Endothelial cell of umbilical vein (primary cell): ENCODE results near the gene STIM1. TPM values are rescaled to one million over a fixed set of nuclear protein-coding genes. Genes with fewer than 3 reads are reported as not detected.

Experiments
- BruUV-seq: library from RNA; stranded (reverse); fragments of 400-500 nt; replicated peaks from 2 replicates; lab custom pipeline; 2021; lab: Mats Ljungman, UMichigan
- CTCF ChIA-PET: fragments of 300-600, 350-600 bp; sonication (Branson Sonifier 250); formaldehyde crosslinking; loops from one replicate; lab custom pipeline; 2021; ENCODE audit warnings: antibody characterized with exemption, inconsistent platforms; lab: Charles Lee
- POLR2A ChIA-PET: fragments of 300-600, 350-600 bp; sonication (Branson Sonifier 250); formaldehyde crosslinking; loops from one replicate; lab custom pipeline; 2021; ENCODE audit warnings: antibody characterized with exemption, inconsistent platforms; lab: Charles Lee
- DNase-seq: peaks from one replicate; pipeline ENCODE4 v3.0.0-alpha.2; 2011; ENCODE audit warnings: low read depth, low spot score
- FAIRE-seq: peaks from 2 replicates; lab custom pipeline; 2011; peaks lifted over from hg19 to GRCh38; lab: Jason Lieb, UNC
- H2AFZ ChIP-seq: 2 replicates; pipeline ENCODE4 v1.6.0; 2012; ENCODE audit warnings: low read depth, low read length, control low read depth, inconsistent platforms
- H3K27ac ChIP-seq: 2 replicates; pipeline ENCODE4 v1.5.1; 2011; ENCODE audit warnings: low read depth, mild to moderate bottlenecking, control low read depth, low read length, moderate library complexity; ENCODE audit not compliant: insufficient read depth
- H3K27me3 ChIP-seq, 2 experiments: 2 replicates each; pipeline versions ENCODE4 v1.6.0 to v1.6.1; 2011; ENCODE audit warnings: low read length in 2 of 2, mixed read lengths in 1 of 2; ENCODE audit not compliant: control insufficient read depth in 2 of 2, insufficient read depth in 2 of 2
- H3K36me3 ChIP-seq, 2 experiments: 2 replicates in 1 of 2; 3 replicates in 1 of 2; pipeline ENCODE4 v1.5.1; 2011; ENCODE audit warnings: low read length in 2 of 2, mild to moderate bottlenecking in 1 of 2, moderate library complexity in 1 of 2; ENCODE audit not compliant: control insufficient read depth in 2 of 2, insufficient read depth in 2 of 2; ENCODE audit errors: extremely low read depth in 1 of 2
- H3K4me1 ChIP-seq: 3 replicates; pipeline ENCODE4 v1.5.1; 2011; ENCODE audit warnings: mild to moderate bottlenecking, low read length; ENCODE audit not compliant: control insufficient read depth, insufficient read depth; ENCODE audit errors: extremely low read depth
- H3K4me2 ChIP-seq: 2 replicates; pipeline ENCODE4 v1.6.1; 2011; ENCODE audit warnings: low read length, control low read depth, mixed read lengths; ENCODE audit not compliant: insufficient read depth
- H3K4me3 ChIP-seq, 3 experiments: fragments of 200-600 bp in 1 of 3; sonication (generic), shearing (Covaris generic) in 1 of 3; replicated peaks in 1 of 3; 2 replicates each; pipeline ENCODE4 v1.5.1; 2011 to 2016; ENCODE audit warnings: control low read depth in 3 of 3, low read length in 3 of 3, mild to moderate bottlenecking in 2 of 3, inconsistent platforms in 1 of 3, low read depth in 1 of 3, moderate library complexity in 1 of 3; ENCODE audit not compliant: insufficient read depth in 1 of 3
- H3K79me2 ChIP-seq: 2 replicates; pipeline ENCODE4 v1.6.0; 2012; ENCODE audit warnings: low read length, inconsistent platforms; ENCODE audit not compliant: control insufficient read depth, insufficient read depth
- H3K9ac ChIP-seq: replicated peaks from 2 replicates; pipeline ENCODE3; 2011; ENCODE audit warnings: low read length, control low read depth; ENCODE audit not compliant: insufficient read depth; ENCODE audit errors: extremely low read depth
- H3K9me1 ChIP-seq: replicated peaks from 3 replicates; pipeline ENCODE4 v1.6.0; 2011; ENCODE audit warnings: mild to moderate bottlenecking, low read length; ENCODE audit not compliant: control insufficient read depth, insufficient read depth; ENCODE audit errors: extremely low read depth
- H3K9me3 ChIP-seq: replicated peaks from 2 replicates; pipeline ENCODE4 v1.5.1; 2012; ENCODE audit warnings: low read length, inconsistent platforms; ENCODE audit not compliant: control insufficient read depth, insufficient read depth
- H4K20me1 ChIP-seq: replicated peaks from 2 replicates; pipeline ENCODE3; 2011; ENCODE audit warnings: mild to moderate bottlenecking, low read length; ENCODE audit not compliant: control insufficient read depth, insufficient read depth; ENCODE audit errors: extremely low read depth
- CTCF ChIP-seq, 2 donors: IDR thresholded peaks; 1 replicate in 1 of 2; 2 replicates in 1 of 2; pipeline ENCODE4 v1.5.1; 2011; ENCODE audit warnings: low read length in 2 of 2, mild to moderate bottlenecking in 2 of 2, moderate library complexity in 2 of 2, control low read depth in 1 of 2, inconsistent platforms in 1 of 2, low read depth in 1 of 2; ENCODE audit not compliant: insufficient read depth in 1 of 2; ENCODE audit errors: extremely low read depth in 1 of 2
- EZH2 ChIP-seq: IDR thresholded peaks from 2 replicates; pipeline ENCODE4 v1.6.1; 2012; ENCODE audit warnings: borderline replicate concordance, low read depth, mild to moderate bottlenecking, moderate library complexity, low read length, inconsistent platforms; ENCODE audit not compliant: severe bottlenecking
- FOS ChIP-seq: IDR thresholded peaks from 2 replicates; pipeline ENCODE4 v1.6.1; 2011; ENCODE audit warnings: mild to moderate bottlenecking, low read length, moderate library complexity, borderline replicate concordance; ENCODE audit not compliant: insufficient read depth
- GATA2 ChIP-seq: IDR thresholded peaks from 2 replicates; pipeline ENCODE4 v1.7.0; 2011; ENCODE audit warnings: low read depth, mild to moderate bottlenecking, moderate library complexity, mixed read lengths, low read length; ENCODE audit not compliant: insufficient read length, insufficient read depth
- JUN ChIP-seq: IDR thresholded peaks from 2 replicates; pipeline ENCODE4 v1.6.1; 2011; ENCODE audit warnings: borderline replicate concordance, low read depth; ENCODE audit not compliant: insufficient read length, insufficient read depth
- MAX ChIP-seq: IDR thresholded peaks from 2 replicates; pipeline ENCODE4 v1.6.1; 2011; ENCODE audit not compliant: insufficient read depth, insufficient read length
- MYC ChIP-seq: IDR thresholded peaks from one replicate; pipeline ENCODE4 v1.6.1; 2011; ENCODE audit warnings: mild to moderate bottlenecking, low read depth, low read length
- POLR2A ChIP-seq: IDR thresholded peaks from 2 replicates; pipeline ENCODE4 v1.6.1; 2012; ENCODE audit warnings: low read depth, mild to moderate bottlenecking, control low read depth, low read length
- POLR2AphosphoS5 ChIP-seq: IDR thresholded peaks from 2 replicates; pipeline ENCODE4 v1.6.1; 2012; ENCODE audit warnings: low read depth, mild to moderate bottlenecking, control low read depth, low read length, moderate library complexity; ENCODE audit not compliant: insufficient read depth
- dilution Hi-C: fragments of 300-500 bp; cut with MboI; formaldehyde crosslinking; loops from one replicate; pipeline ENCODE4 v1.15.0; 2019; ENCODE audit warnings: low sequenced_read_pairs; ENCODE audit not compliant: extremely low pct_ligation_motif_present
- intact Hi-C: fragments of 100-400 bp; cut with micrococcal nuclease; formaldehyde crosslinking; loops from one replicate; pipeline ENCODE4 v1.10.0; 2022
- polyA plus RNA-seq, 4 experiments: library from polyadenylated mRNA; depleted of rRNA in 3 of 4; stranded (reverse) in 3 of 4; unstranded in 1 of 4; fragments of >200 nt; gene quantifications; 2 replicates each; pipeline versions ENCODE4 v1.2.1 to v1.2.3, GENCODE V29; 2011 to 2012; ENCODE audit warnings: missing spikeins in 1 of 4
- total RNA-seq: library from RNA; stranded (reverse); gene quantifications from 2 replicates; pipeline ENCODE4 v1.2.3, GENCODE V29; 2021

STIM1 gene
- total and polyA plus RNA-seq, 2 donors (not counting 3 experiments of a cell fraction or from before 2014, with no cell fraction given) = 32.7 to 33.4 TPM

GRCh38 chr11:3995307-3995706, 139.8 kb downstream of the STIM1 start:
- Histone ChIP-seq H3K4me2 (peak overlapping the region; percentile 65), H3K9ac (no peak overlapping the region), H3K27me3 (no peaks in the 10 kb centered on the region), H4K20me1 (no peaks in the 10 kb centered on the region), H3K4me3 (no peak overlapping the region), H3K27ac (peak overlapping the region; percentile 68), H3K79me2 (no peaks in the 10 kb centered on the region), H3K4me1 (peaks cover 16% of the 10 kb centered on the region), H2AFZ (no peak overlapping the region), H3K9me1 (no peaks in the 10 kb centered on the region), H3K36me3 (no peaks in the 10 kb centered on the region), H3K9me3 (no peaks in the 10 kb centered on the region)
- DNase-seq = no peak
- FAIRE-seq = no peak
- TF ChIP-seq JUN (no peak), POLR2A (no peak), POLR2AphosphoS5 (no peak), FOS (no peak), EZH2 (no peak), CTCF (IDR thresholded peaks at IDR 0.05; ENCODE audit: extremely low read depth in 1 of 2, insufficient read depth in 1 of 2, low read depth in 1 of 2, low read length in 2 of 2) (no peak), GATA2 (no peak), MYC (no peak), MAX (no peak)
- ChIA-PET CTCF (interaction anchor here (2.0 to 2.8 kb wide), 3 partner anchors 30 to 141 kb away, joined by 9 to 14 read pairs (median 11); partner anchors contain the start of gene STIM1), POLR2A (no interaction called here)
- dilution Hi-C loops (no loop called here), intact Hi-C loops (loop anchor here (5.0 kb wide), 1 partner anchor 77 kb away; no protein-coding TSS in a partner anchor)
- no TSS peak for BruUV-seq
